K562 (cell line): Measurements from ENCODE around the gene XRCC5. TPM values are rescaled to one million over a fixed set of nuclear protein-coding genes. Genes with fewer than 3 reads are reported as not detected.

ENCODE experiments used
- CREM ChIP-seq: IDR thresholded peaks from 2 replicates; pipeline ENCODE4 v1.6.1; 2014; ENCODE audit warnings: antibody characterized with exemption, low read depth
- FOXK1 ChIP-seq: sonication (generic); formaldehyde crosslinking; IDR thresholded peaks from 2 replicates; pipeline ENCODE4 v1.8.0; 2022; ENCODE audit warnings: missing genetic modification reagents, mild to moderate bottlenecking, borderline replicate concordance
- FOXP1 ChIP-seq: sonication (generic); formaldehyde crosslinking; IDR thresholded peaks from 2 replicates; pipeline ENCODE4 v1.8.0; 2022; ENCODE audit warnings: mild to moderate bottlenecking, missing genetic modification reagents
- HOMEZ ChIP-seq: fragments of 250-450 bp; sonication (Bioruptor Pico); IDR thresholded peaks from 2 replicates; pipeline ENCODE4 v1.4.0; 2020; ENCODE audit warnings: mild to moderate bottlenecking, moderate library complexity
- MIER1 ChIP-seq: fragments of 450-650 bp; IDR thresholded peaks from 2 replicates; pipeline ENCODE4 v1.6.1; 2016; ENCODE audit warnings: antibody characterized with exemption, mild to moderate bottlenecking, low read depth
- MYBL2 ChIP-seq, 2 experiments: fragments of 450-650 bp in 1 of 2; sonication (generic) in 1 of 2; formaldehyde crosslinking in 1 of 2; IDR thresholded peaks; 2 replicates each; pipeline versions ENCODE4 v1.6.1 to v1.8.1; 2017 to 2022; ENCODE audit warnings: borderline replicate concordance in 1 of 2, inconsistent platforms in 1 of 2, low read depth in 1 of 2, mild to moderate bottlenecking in 1 of 2, missing genetic modification reagents in 1 of 2, moderate library complexity in 1 of 2
- NKRF ChIP-seq: fragments of 450-650 bp; IDR thresholded peaks from 2 replicates; pipeline ENCODE4 v1.6.1; 2016; ENCODE audit warnings: borderline replicate concordance
- NR3C1 ChIP-seq: sonication (generic); formaldehyde crosslinking; IDR thresholded peaks from 2 replicates; pipeline ENCODE4 v1.8.1; 2022; ENCODE audit warnings: missing genetic modification reagents
- RHOXF2B ChIP-seq: fragments of 250-450 bp; sonication (Bioruptor Pico); conservative IDR thresholded peaks from 2 replicates; pipeline ENCODE4 v1.5.1; 2021
- ZNF655 ChIP-seq: fragments of 250-450 bp; sonication (Bioruptor Pico); IDR thresholded peaks from 2 replicates; pipeline ENCODE4 v1.5.0; 2021
- polyA plus RNA-seq, 8 experiments: library from polyadenylated mRNA; depleted of rRNA in 4 of 8; stranded (reverse) in 5 of 8; unstranded in 3 of 8; fragments of >200 nt; fragmentation: Nextera tagmentation in 2 of 8; fragmentation: Illumina TruSeq in 1 of 8; extraction: Ambion mirVana in 2 of 8; extraction: Trizol in 1 of 8; gene quantifications; 2 replicates each; pipeline versions ENCODE4 v1.2.1 to v1.2.3, GENCODE V29; 2011 to 2014; ENCODE audit warnings: inconsistent platforms in 1 of 8, missing spikeins in 1 of 8
- total RNA-seq, 7 experiments: library from RNA; depleted of rRNA in 6 of 7; stranded (reverse); fragments of >200 nt in 6 of 7; fragmentation: Illumina TruSeq in 2 of 7; extraction: Trizol in 2 of 7; gene quantifications; 2 replicates each; pipeline versions ENCODE4 v1.2.1 to v1.2.3, GENCODE V29; 2011 to 2021; ENCODE audit warnings: low replicate concordance in 1 of 7

Gene XRCC5
- total and polyA plus RNA-seq, 9 of the 15 experiments (the other 6 are each of a cell fraction or from before 2014, with no cell fraction given): 168 to 551 (median 297) TPM

GRCh38 chr2:216148983-216149382 is 39.8 kb downstream of the XRCC5 start (continued):
- TF ChIP-seq CREM (no peak), HOMEZ (no peak), MYBL2 (IDR thresholded peaks at IDR 0.05; ENCODE audit: low read depth) (no peak), MYBL2 (CRISPR knock-in tag; IDR thresholded peaks at IDR 0.05; ENCODE audit: borderline replicate concordance) (no peak), FOXP1 (CRISPR knock-in tag) (no peak), RHOXF2B (CRISPR knock-in tag) (no peak), NKRF (no peak), ZNF655 (no peak), FOXK1 (CRISPR knock-in tag) (no peak), MIER1 (no peak), NR3C1 (no peak)
